PFSK-1 (cell line): Measurements from ENCODE around the gene SOX5.

Experiments
- FOXP2 ChIP-seq: optimal IDR thresholded peaks from 2 replicates; pipeline ENCODE3; 2011; ENCODE audit warnings: borderline replicate concordance, control low read depth, inconsistent platforms; ENCODE audit not compliant: insufficient read depth; ENCODE audit errors: extremely low read length, extremely low read depth
- POLR2AphosphoS5 ChIP-seq: IDR thresholded peaks from 2 replicates; pipeline ENCODE4 v1.6.1; 2012; ENCODE audit warnings: low read depth, mild to moderate bottlenecking, control low read depth, low read length, moderate library complexity
- SIN3A ChIP-seq: IDR thresholded peaks from 2 replicates; pipeline ENCODE4 v1.6.1; 2012; ENCODE audit warnings: mild to moderate bottlenecking, low read length, moderate library complexity, borderline replicate concordance; ENCODE audit not compliant: insufficient read depth
- TAF1 ChIP-seq: IDR thresholded peaks from 2 replicates; pipeline ENCODE4 v1.6.1; 2012; ENCODE audit warnings: low read length, control low read depth, borderline replicate concordance; ENCODE audit not compliant: insufficient read depth
- TF ChIP-seq, protein P1 (sequence below), 2 experiments: IDR thresholded peaks; 2 replicates each; pipeline versions ENCODE4 v1.6.1 to v1.8.0; 2011 to 2012; ENCODE audit warnings: low read depth in 2 of 2, low read length in 2 of 2, control low read depth in 1 of 2, inconsistent platforms in 1 of 2, mild to moderate bottlenecking in 1 of 2, moderate library complexity in 1 of 2; ENCODE audit not compliant: insufficient read depth in 1 of 2

The SOX5 gene

DNA sequence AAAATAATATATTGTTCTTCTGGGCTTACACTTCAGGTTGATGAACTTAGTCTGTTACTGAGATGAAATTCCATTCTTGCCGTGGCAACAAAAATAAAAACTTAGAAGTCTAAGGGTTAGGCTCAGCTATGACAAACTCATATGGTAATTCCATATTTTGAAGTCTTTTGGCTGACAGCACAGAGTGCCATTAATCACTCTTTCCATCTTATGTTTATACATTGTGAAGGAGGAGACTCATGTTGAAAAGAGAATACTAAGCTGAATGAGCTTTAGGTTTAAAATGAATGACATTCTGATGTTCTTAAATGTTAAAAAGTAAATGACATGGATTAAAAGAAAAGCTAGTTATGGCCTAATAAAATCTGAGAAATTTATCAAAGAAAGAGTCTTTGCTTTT lies 291.9 kb downstream of the SOX5 start:
- TF ChIP-seq, protein P1, sequence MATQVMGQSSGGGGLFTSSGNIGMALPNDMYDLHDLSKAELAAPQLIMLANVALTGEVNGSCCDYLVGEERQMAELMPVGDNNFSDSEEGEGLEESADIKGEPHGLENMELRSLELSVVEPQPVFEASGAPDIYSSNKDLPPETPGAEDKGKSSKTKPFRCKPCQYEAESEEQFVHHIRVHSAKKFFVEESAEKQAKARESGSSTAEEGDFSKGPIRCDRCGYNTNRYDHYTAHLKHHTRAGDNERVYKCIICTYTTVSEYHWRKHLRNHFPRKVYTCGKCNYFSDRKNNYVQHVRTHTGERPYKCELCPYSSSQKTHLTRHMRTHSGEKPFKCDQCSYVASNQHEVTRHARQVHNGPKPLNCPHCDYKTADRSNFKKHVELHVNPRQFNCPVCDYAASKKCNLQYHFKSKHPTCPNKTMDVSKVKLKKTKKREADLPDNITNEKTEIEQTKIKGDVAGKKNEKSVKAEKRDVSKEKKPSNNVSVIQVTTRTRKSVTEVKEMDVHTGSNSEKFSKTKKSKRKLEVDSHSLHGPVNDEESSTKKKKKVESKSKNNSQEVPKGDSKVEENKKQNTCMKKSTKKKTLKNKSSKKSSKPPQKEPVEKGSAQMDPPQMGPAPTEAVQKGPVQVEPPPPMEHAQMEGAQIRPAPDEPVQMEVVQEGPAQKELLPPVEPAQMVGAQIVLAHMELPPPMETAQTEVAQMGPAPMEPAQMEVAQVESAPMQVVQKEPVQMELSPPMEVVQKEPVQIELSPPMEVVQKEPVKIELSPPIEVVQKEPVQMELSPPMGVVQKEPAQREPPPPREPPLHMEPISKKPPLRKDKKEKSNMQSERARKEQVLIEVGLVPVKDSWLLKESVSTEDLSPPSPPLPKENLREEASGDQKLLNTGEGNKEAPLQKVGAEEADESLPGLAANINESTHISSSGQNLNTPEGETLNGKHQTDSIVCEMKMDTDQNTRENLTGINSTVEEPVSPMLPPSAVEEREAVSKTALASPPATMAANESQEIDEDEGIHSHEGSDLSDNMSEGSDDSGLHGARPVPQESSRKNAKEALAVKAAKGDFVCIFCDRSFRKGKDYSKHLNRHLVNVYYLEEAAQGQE (IDR thresholded peaks at IDR 0.05; ENCODE audit: insufficient read depth in 1 of 2, low read depth in 2 of 2, low read length in 2 of 2) = no peak
- no peak for TF ChIP-seq FOXP2
- TF ChIP-seq SIN3A = no peak
- TF ChIP-seq TAF1 = no peak
- no peak for TF ChIP-seq POLR2AphosphoS5

DNA sequence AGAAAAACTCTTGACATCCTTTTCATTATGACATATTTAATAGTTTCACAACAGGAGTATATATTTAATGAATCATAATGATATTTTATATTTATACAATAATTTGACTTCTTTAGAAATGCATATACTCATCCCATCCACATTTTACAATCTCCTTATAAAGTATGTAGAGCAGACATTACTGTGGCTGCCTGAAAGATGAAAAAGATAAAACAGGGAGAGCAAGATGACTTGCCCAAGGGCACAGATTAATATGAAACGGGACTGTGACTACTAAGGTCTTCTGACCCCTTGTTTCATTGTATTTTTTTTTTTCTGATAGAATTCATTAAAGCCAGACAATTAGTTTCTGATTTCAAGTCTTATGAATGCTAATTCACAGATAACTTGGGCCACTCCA lies 293.6 kb downstream of the SOX5 start:
- TF ChIP-seq POLR2AphosphoS5 (no peak), FOXP2 (no peak), TAF1 (no peak), SIN3A (no peak)
- TF ChIP-seq, protein P1 (IDR thresholded peaks at IDR 0.05; ENCODE audit: insufficient read depth in 1 of 2, low read depth in 2 of 2, low read length in 2 of 2) = no peak

GRCh38 chr12:23655112-23655511 lies 294.4 kb downstream of the SOX5 start:
- TF ChIP-seq POLR2AphosphoS5 = no peak
- TF ChIP-seq TAF1 = no peak
- TF ChIP-seq, protein P1 (IDR thresholded peaks at IDR 0.05; ENCODE audit: insufficient read depth in 1 of 2, low read depth in 2 of 2, low read length in 2 of 2) = no peak
- no peak for TF ChIP-seq SIN3A
- TF ChIP-seq FOXP2 = no peak

DNA sequence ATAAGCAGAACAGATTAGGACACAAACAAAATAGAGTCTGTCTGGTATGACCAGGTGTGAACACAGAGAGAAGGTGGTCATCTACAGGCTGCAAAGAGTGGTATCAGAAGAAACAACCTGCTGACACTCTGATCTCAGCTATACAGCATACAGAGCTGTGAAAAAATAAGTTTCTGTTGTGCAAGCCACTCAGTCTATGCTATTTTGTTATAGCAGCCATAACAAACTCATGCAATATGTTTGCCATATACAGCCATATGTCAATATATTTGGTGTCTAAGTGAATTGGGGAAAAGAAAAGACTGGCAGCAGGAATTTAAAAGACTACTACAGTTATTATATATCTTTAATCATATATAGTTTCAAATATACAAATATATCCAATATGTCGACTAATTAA lies 300.9 kb downstream of the SOX5 start:
- TF ChIP-seq TAF1 (no peak), FOXP2 (no peak), POLR2AphosphoS5 (no peak), SIN3A (no peak)
- TF ChIP-seq, protein P1 (IDR thresholded peaks at IDR 0.05; ENCODE audit: insufficient read depth in 1 of 2, low read depth in 2 of 2, low read length in 2 of 2) = no peak

GRCh38 chr12:23640754-23641153 lies 308.7 kb downstream of the SOX5 start:
- TF ChIP-seq, protein P1 (IDR thresholded peaks at IDR 0.05; ENCODE audit: insufficient read depth in 1 of 2, low read depth in 2 of 2, low read length in 2 of 2) = no peak
- TF ChIP-seq POLR2AphosphoS5 = no peak
- no peak for TF ChIP-seq FOXP2
- TF ChIP-seq SIN3A = no peak
- no peak for TF ChIP-seq TAF1
